Activated T-cell treated with anti-CD3 and anti-CD28 coated beads for 1 hour (primary cell): ENCODE results near the gene ADARB2.
"Not testable (repeated sequence)": the region's sequence is repeated elsewhere in the genome, so short reads cannot be mapped to it uniquely, and the experiment has no call there.

Source experiments
- DNase-seq: peaks from one replicate; pipeline ENCODE4 v3.0.0-alpha.2; 2020; ENCODE audit warnings: low read depth

Gene ADARB2

GRCh38 chr10:1170867-1171180, 566.5 kb downstream of the ADARB2 start:
- no peak for DNase-seq

- no peak for DNase-seq
Observed at GRCh38 chr10:1169981-1170866, 567.1 kb downstream of the ADARB2 start.

DNA sequence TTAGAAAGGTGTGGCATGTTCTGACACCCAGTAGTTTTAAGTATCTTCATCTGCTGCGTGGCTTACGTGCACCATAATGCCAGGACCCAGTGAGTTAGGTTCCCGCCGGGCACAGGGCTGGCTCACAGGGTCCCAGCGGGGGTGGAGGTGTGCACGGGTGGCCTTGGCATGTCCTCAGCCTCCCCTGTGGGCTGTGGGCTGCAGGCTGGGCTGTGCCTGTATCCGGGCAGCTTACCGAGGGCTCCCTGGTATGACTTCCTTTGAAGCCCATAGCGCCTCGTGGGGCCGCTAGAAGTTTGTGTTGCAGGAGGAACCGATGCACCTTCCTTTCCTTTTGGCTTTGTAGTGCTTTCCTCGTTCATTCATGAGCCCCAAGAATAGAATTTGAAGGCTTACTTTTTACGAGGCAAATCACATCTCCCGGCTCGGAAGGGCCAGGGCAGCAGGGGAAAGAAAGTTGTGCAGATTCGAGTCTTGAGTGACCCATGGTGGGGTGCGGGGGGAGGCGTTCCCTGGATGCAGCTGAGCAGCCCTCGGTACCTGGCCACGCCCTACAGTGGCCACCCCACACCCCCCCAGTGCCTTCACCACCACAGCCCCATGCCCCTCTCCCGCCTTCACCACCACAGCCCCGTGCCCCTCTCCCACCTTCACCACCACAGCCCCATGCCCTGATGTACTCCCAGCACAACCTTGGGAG, 568.0 kb downstream of the ADARB2 start:
- DNase-seq: no peak

GRCh38 chr10:1168763-1169162, 568.6 kb downstream of the ADARB2 start:
- DNase-seq: no peak

- no peak for DNase-seq
Observed at GRCh38 chr10:1166828-1167275, 570.5 kb downstream of the ADARB2 start.

- no peak for DNase-seq
Observed at GRCh38 chr10:1166101-1166827, 571.1 kb downstream of the ADARB2 start.

DNA sequence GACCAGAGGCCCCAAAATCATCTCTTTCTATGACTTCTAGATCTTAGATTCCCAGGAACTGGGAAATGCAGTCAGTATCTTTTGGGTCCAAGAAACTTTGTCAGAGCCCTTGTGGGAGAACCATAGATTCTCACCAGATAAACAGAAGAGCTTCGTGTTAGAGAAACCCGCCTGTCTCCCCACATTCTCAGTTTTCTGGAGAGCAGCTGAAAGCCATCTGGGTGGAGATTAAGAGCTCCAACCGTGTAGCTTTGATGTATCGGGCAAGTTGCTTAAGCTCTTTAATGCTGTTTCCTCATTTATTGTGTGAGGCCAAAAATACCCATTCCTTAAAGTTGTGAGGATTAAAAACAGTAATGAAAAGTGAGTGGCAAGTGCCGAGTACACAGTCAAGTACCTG, 573.5 kb downstream of the ADARB2 start:
- no peak for DNase-seq

DNA sequence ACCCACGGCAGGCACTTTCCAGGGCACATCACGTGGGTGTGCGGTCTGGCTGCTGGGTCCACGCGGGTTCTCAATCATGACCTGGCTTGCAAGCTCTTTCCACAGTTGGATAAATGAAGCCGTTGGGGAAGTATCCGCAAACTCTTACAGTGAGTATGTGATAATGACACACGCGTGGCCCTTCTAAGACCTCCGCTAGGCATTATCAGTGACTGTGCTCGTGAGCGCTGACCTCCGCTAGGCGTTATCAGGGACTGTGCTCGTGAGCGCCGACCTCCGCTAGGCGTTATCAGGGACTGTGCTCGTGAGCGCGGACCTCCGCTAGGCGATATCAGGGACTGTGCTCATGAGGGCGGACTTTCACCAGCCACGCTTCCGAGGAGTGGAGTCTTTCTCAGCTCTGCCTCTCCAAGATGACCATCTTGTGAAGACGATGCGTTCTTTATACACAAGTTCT, 574.1 kb downstream of the ADARB2 start:
- DNase-seq: no peak

DNA sequence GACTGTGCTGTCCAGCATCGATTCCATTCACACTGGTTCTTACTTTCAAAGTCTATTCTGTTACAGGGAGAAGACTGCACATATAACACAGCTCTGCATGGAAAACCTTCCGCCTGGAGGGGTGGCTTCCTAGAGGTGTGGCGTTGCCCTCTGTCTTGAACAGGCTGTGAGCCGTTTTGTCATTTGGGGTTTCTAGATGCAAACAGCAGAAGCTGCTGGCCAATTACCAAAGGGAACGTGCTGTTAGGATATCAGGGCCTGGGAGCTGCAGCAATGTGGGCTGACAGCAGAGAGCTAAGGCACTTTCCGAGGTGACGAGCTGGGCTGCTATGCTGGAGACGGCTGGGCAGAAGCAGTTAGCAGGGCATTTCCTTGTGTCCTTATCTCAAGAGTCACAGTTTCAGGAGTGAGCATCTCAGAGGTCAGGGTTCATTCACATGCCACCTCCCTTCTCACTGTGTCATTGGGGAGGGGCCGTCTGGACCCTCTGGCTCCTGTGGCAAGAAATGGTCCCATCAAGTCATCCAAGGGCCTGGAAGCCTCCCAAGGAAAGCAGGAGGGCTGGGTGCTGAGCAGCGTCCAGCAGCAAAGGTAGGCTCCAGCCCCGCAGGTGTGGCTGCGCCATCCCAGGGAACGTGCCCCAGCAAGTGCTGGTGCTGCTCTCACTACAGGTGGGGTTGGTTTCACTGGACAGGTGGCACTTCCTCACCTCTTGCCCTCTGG, 574.7 kb downstream of the ADARB2 start:
- no peak for DNase-seq

DNA sequence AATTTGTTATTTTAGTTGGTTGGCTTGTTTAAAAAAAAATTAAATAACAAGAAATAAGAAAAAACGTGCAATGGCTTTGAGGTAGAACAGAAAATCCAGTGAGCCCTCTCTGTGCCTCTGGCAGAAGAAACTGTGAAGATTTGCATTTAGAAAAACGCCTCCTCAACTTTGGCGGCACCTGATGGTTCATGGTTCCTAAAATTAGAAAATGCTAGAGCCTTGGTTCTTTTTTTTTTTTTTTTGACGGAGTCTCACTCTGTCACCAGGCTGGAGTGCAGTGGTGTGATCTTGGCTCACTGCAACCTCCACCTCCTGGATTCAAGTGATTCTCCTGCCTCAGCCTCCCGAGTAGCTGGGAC, 576.0 kb downstream of the ADARB2 start:
- not testable (repeated sequence) for DNase-seq

GRCh38 chr10:1160561-1161314, 576.6 kb downstream of the ADARB2 start:
- DNase-seq: no peak

DNA sequence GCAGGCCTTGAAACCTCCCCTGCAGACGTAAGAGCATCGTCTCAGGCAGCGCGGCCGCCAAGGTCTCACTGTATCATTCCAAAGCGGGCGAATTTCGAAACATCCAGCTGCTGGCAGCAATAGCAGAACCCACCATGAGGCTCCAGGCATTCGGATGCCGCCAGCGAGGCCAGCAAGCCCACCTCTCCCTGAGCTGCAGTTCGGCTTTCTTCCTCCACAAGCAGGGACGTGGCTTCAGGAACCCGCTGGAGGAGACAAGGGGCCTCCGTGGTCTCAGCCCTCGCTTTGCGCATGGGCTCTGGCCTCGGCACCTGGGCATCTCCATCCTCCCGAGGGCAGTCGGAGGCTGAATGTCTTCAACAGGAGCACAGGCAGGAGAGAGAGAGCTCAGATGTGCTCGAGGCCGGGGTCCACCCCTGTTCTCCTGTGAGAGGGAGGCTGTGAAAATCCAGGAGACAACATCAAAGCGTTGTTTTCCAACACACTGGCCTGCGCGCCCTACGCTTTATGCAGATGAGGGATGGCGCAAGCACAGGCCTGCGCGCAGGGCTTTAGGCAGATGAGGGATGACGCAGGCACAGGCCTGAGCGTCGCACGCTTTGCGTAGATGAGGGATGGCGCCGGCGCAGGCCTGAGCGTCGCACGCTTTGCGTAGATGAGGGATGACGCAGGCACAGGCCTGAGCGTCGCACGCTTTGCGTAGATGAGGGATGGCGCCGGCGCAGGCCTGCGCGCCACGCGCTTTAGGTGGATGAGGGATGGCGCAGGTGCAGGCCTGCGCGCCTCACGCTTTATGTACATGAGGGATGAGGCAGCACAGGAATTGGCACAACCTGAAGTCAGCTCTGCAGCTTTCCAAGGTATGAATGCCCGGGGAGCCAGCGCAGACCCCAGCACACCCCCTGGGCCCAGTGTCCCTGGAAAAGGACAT, 577.9 kb downstream of the ADARB2 start:
- DNase-seq: no peak

- not testable (repeated sequence) for DNase-seq
Observed at GRCh38 chr10:1158536-1158935, 578.8 kb downstream of the ADARB2 start.

- DNase-seq: no peak
Observed at GRCh38 chr10:1158066-1158465, 579.3 kb downstream of the ADARB2 start.

DNA sequence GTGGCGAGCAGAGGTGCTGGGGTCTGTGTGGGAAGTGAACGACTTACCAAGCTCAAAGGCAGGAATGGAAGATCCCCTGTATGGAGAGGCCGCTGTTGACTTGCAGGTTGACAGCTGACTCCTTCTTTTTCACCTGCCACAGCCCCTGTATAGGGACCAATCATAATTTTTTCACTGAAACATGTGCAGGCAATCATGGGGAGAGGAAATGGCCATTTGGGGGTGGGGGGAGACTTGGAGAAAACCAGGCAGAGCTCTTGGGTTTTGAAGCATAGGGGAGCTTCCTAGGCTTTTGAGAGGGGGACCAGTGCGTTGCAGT, 579.8 kb downstream of the ADARB2 start:
- DNase-seq: no peak

GRCh38 chr10:1156921-1157614, 580.3 kb downstream of the ADARB2 start:
- no peak for DNase-seq

GRCh38 chr10:1156616-1156886, 580.8 kb downstream of the ADARB2 start:
- DNase-seq: no peak

- no peak for DNase-seq
Observed at GRCh38 chr10:1155791-1156615, 581.3 kb downstream of the ADARB2 start.
